ENCODE data around the gene PCSK1.
"Not testable (repeated sequence)": the region's sequence is repeated elsewhere in the genome, so short reads cannot be mapped to it uniquely, and the experiment has no call there.

Gene PCSK1

GRCh38 chr5:96425443-96425842 is 7.6 kb downstream of the PCSK1 start:
- no peak for DNase-seq

- no peak for DNase-seq
Observed at GRCh38 chr5:96415897-96416296, 17.2 kb downstream of the PCSK1 start.

- DNase-seq: no peak
Observed at GRCh38 chr5:96412868-96413449, 20.1 kb downstream of the PCSK1 start.

GRCh38 chr5:96410013-96410412 is 23.0 kb downstream of the PCSK1 start:
- peak; percentile 31 for DNase-seq

- DNase-seq: no peak
Observed at GRCh38 chr5:96408841-96409538, 24.1 kb downstream of the PCSK1 start.

- peak; percentile 46 for DNase-seq
Observed at GRCh38 chr5:96408210-96408777, 24.8 kb downstream of the PCSK1 start.

GRCh38 chr5:96407436-96407835 is 25.6 kb downstream of the PCSK1 start:
- DNase-seq: no peak

GRCh38 chr5:96404191-96404867 is 28.7 kb downstream of the PCSK1 start:
- no peak for DNase-seq

GRCh38 chr5:96402500-96402899 is 30.5 kb downstream of the PCSK1 start:
- DNase-seq: no peak

- DNase-seq: no peak
Observed at GRCh38 chr5:96396878-96397277, 36.2 kb downstream of the PCSK1 start.

- DNase-seq: not testable (repeated sequence)
Observed at GRCh38 chr5:96395295-96395694, 37.8 kb downstream of the PCSK1 start.

GRCh38 chr5:96391921-96392320 is 41.1 kb downstream of the PCSK1 start:
- DNase-seq: no peak

GRCh38 chr5:96388176-96388575 is 44.9 kb downstream of the PCSK1 start:
- peak; percentile 39 for DNase-seq

- no peak for DNase-seq
Observed at GRCh38 chr5:96387616-96388015, 45.4 kb downstream of the PCSK1 start.

GRCh38 chr5:96385538-96385937 is 47.5 kb downstream of the PCSK1 start:
- no peak for DNase-seq

- peak; percentile 87 for DNase-seq
Observed at GRCh38 chr5:96384353-96384752, 48.7 kb downstream of the PCSK1 start.

GRCh38 chr5:96381526-96381925 is 51.5 kb downstream of the PCSK1 start:
- DNase-seq: no peak

GRCh38 chr5:96379896-96380295 is 53.2 kb downstream of the PCSK1 start:
- no peak for DNase-seq

GRCh38 chr5:96377597-96377996 is 55.5 kb downstream of the PCSK1 start:
- no peak for DNase-seq

- no peak for DNase-seq
Observed at GRCh38 chr5:96377167-96377566, 55.9 kb downstream of the PCSK1 start.

- no peak for DNase-seq
Observed at GRCh38 chr5:96374653-96375052, 58.4 kb downstream of the PCSK1 start.

GRCh38 chr5:96373381-96373733 is 59.7 kb downstream of the PCSK1 start:
- DNase-seq: no peak

GRCh38 chr5:96372726-96373380 is 60.2 kb downstream of the PCSK1 start:
- no peak for DNase-seq

- no peak for DNase-seq
Observed at GRCh38 chr5:96370976-96371375, 62.1 kb downstream of the PCSK1 start.

Data from EL (cell line).